ENCODE data around the gene PCBP3. TPM values are rescaled to one million over a fixed set of nuclear protein-coding genes. Genes with fewer than 3 reads are reported as not detected.

The PCBP3 gene
- total and polyA plus RNA-seq, 2 of the 13 experiments (the other 11 are each of a cell fraction or from before 2014, with no cell fraction given): not detected

DNA sequence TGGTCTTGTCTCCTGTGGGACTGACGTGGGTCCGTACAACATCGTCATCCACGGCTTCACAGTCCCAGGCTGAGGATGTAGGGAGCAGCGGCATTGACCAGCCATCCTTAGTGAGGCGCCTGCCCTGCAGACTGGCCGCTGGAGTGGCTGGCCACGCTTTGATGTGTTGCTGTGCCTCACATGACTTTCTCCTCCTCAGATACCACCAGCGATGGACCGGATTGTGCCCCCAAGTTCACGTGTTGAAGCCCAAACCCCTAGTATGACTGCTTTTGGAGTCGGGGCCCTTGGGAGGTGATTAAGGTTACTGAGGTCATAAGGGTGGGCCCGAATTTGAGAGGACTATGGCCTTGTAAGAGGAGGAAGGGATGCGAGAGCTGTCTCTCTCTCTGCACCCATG is 122.5 kb downstream of the PCBP3 start:
- no peak for DNase-seq (ENCODE audit: low spot score)
- WGBS (ENCODE audit: low lambda C conversion rate): 21% methylated on average over 3 of the region's 14 CpGs
- H4K20me1 ChIP-seq (ENCODE audit: insufficient read depth, low read length): no peaks in the 10 kb centered on the region
- H3K79me2 ChIP-seq (ENCODE audit: insufficient read depth, low read length): no peaks in the 10 kb centered on the region
- TF ChIP-seq ZNF430 (CRISPR knock-in tag; IDR thresholded peaks at IDR 0.05) (no peak), IRF2 (CRISPR knock-in tag; IDR thresholded peaks at IDR 0.05) (no peak), NFYC (CRISPR knock-in tag; IDR thresholded peaks at IDR 0.05) (no peak), RXRA (CRISPR knock-in tag; IDR thresholded peaks at IDR 0.05) (no peak), PRPF4 (IDR thresholded peaks at IDR 0.05; ENCODE audit: low read depth, low read length, poor library complexity, severe bottlenecking) (no peak), ZNF615 (CRISPR knock-in tag; IDR thresholded peaks at IDR 0.05; ENCODE audit: borderline replicate concordance) (no peak), NR3C1 (CRISPR knock-in tag; IDR thresholded peaks at IDR 0.05) (no peak), HIVEP1 (CRISPR knock-in tag; IDR thresholded peaks at IDR 0.05) (no peak), SOX5 (CRISPR knock-in tag; IDR thresholded peaks at IDR 0.05; ENCODE audit: borderline replicate concordance) (no peak), U2AF2 (IDR thresholded peaks at IDR 0.05; ENCODE audit: low read depth, low read length) (no peak), PBX2 (CRISPR knock-in tag; IDR thresholded peaks at IDR 0.05) (no peak), ZNF782 (CRISPR knock-in tag; IDR thresholded peaks at IDR 0.05; ENCODE audit: borderline replicate concordance) (no peak), RBM22 (optimal IDR thresholded peaks at IDR 0.05; ENCODE audit: low read length) (no peak), HMGXB4 (CRISPR knock-in tag; IDR thresholded peaks at IDR 0.05; ENCODE audit: borderline replicate concordance in 1 of 2, low read depth in 1 of 2) (no peak), ZNF713 (CRISPR knock-in tag; IDR thresholded peaks at IDR 0.05) (no peak), STAG1 (CRISPR knock-in tag; IDR thresholded peaks at IDR 0.05) (no peak), RBFOX2 (IDR thresholded peaks at IDR 0.05; ENCODE audit: low read depth, low read length) (no peak), MED1 (CRISPR knock-in tag; IDR thresholded peaks at IDR 0.05) (no peak)
- TF ChIP-seq, protein P1, sequence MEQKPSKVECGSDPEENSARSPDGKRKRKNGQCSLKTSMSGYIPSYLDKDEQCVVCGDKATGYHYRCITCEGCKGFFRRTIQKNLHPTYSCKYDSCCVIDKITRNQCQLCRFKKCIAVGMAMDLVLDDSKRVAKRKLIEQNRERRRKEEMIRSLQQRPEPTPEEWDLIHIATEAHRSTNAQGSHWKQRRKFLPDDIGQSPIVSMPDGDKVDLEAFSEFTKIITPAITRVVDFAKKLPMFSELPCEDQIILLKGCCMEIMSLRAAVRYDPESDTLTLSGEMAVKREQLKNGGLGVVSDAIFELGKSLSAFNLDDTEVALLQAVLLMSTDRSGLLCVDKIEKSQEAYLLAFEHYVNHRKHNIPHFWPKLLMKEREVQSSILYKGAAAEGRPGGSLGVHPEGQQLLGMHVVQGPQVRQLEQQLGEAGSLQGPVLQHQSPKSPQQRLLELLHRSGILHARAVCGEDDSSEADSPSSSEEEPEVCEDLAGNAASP (CRISPR knock-in tag; IDR thresholded peaks at IDR 0.05; ENCODE audit: borderline replicate concordance): no peak
- TF ChIP-seq, protein P2, sequence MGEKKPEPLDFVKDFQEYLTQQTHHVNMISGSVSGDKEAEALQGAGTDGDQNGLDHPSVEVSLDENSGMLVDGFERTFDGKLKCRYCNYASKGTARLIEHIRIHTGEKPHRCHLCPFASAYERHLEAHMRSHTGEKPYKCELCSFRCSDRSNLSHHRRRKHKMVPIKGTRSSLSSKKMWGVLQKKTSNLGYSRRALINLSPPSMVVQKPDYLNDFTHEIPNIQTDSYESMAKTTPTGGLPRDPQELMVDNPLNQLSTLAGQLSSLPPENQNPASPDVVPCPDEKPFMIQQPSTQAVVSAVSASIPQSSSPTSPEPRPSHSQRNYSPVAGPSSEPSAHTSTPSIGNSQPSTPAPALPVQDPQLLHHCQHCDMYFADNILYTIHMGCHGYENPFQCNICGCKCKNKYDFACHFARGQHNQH (CRISPR knock-in tag; IDR thresholded peaks at IDR 0.05): no peak
- no peaks in the 10 kb centered on the region for H3K4me1 ChIP-seq (ENCODE audit: insufficient read depth, low read length)
- POLR2A ChIA-PET: no interaction called here
- no peak for FAIRE-seq
- H3K4me3 ChIP-seq (replicated peaks in 1 of 3; ENCODE audit: insufficient read depth in 1 of 3, low read depth in 2 of 3, low read length in 3 of 3): no peak overlapping the region
- ATAC-seq: no peak
- H2AFZ ChIP-seq (ENCODE audit: low read length): no peak overlapping the region
- H3K9me3 ChIP-seq (ENCODE audit: low read length): no peaks in the 10 kb centered on the region
- H3K27me3 ChIP-seq (ENCODE audit: control insufficient read depth in 1 of 2, insufficient read depth in 2 of 2, low read length in 2 of 2): peaks cover 4 to 28% of the 10 kb centered on the region in 2 experiments; a peak in 3 of 5 replicates
- no peak overlapping the region for H3K4me2 ChIP-seq (ENCODE audit: low read depth, low read length)
- no TSS peak for BruUV-seq (replicated peaks)
- in situ Hi-C loops (cut with HindIII; ENCODE audit: extremely low pct_ligation_motif_present, low pct_unique_long_range_greater_than_20kb) (no loop called here), intact Hi-C loops (cut with micrococcal nuclease; ENCODE audit: unreplicated experiment) (no loop called here)
- H3K36me3 ChIP-seq (replicated peaks in 1 of 2; ENCODE audit: control insufficient read depth in 1 of 2, insufficient read depth in 2 of 2, low read length in 2 of 2): no peaks in the 10 kb centered on the region
- CTCF ChIA-PET (ENCODE audit: low intra/inter-chr PET ratio, low total read pairs): no interaction called here
- H3K9ac ChIP-seq (ENCODE audit: insufficient read depth, low read depth, low read length): no peak overlapping the region
- no peak overlapping the region for H3K27ac ChIP-seq (ENCODE audit: extremely low read length, insufficient read depth, low read length)

Data from HepG2 (cell line).